ENCODE results near the gene NUTM1.
"Not testable (repeated sequence)": the region's sequence is repeated elsewhere in the genome, so short reads cannot be mapped to it uniquely, and the experiment has no call there.

The NUTM1 gene

DNA sequence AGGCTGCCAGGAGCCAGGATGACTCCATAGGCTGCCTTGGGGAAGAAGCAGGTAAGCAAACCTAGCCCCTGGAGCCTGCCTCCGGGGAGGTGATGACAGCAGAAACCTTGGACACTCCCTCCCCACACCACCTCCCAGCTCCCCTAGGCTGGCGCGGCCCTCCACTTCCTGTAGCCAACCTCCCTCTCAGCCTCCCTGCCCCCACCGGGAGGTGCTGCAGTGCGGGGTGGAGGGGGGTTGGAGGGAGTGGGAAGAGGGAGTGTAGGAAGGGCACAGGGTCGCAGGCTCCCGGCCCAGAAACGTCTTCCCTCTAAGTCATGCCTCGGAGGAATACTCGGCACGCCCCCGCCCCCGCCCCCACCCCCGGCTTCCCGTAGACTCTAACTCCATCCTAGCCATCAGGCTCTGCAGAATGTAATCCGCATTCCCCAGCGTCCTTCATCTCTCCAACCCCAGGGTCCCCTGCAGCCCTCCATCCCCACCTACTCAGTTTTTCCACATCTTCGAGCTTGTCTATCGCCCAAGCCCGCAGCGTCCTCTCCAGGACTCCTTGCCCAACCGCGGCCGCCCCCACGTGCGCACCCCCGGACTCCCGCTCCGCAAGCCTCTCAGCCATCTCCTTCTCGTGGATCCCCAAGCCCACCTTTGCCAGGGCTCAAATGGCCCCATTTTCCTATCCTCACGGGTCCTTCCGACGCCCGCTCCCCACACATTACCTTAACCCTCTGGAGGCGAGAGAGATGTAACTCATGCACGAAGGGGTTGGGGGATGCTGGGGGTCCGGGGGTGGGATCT lies 23.4 kb downstream of the NUTM1 start:
- peak; percentile 3 for DNase-seq

DNA sequence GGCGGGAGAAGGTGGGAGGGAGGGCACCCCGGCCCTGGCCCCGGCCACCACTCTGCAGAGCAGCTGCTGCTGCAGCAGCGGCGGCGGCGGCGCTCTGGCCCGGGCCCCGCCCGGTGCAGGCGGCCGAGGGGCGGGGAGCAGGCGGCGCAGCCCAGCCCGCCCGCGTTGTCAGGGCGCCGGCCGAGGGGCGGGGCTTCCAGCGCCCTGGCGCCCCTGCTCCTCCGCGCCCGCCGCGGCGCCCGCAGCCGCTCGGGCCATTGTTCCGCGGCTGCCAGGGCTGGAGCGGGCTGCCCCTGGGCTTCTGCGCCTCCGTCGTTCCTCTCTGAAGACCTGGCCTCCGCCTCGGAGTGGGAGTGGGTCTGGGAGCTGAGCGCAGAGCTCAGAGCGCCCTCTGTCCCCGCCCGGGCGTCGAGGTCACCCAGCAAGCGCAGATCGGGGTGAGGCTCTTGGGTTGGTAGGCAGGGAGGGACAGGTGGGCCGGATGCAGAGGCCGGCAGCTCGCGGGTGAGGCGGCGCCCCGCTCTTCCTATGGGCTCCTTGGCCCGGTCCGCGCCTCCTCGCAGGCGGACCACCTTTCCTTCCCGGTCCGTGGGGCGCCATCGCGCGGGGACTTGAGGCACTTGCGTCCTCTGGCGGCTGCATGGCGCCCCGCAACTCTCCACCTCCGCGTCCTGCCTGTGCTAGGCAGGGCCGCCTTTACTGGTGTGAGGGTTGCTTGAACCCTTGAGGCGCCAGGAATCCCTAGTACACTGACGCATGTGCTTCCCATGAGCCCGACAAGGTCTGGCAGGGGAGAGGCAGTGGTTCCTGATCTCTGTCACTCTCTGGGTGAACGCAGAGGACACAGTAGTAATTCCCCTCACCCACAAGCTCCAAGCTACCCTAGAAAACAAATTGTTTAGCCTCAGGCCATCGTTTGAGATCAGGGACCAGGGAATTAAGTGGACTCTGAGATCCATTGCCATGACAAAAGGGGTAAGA lies 24.3 kb downstream of the NUTM1 start, which contains the start of gene LPCAT4:
Gene LPCAT4 (minus strand): TSS at position 96 of the 981 bp plus-strand sequence. CDS start 96 bp downstream, outside the sequence.
- DNase-seq = peak; percentile 52

DNA sequence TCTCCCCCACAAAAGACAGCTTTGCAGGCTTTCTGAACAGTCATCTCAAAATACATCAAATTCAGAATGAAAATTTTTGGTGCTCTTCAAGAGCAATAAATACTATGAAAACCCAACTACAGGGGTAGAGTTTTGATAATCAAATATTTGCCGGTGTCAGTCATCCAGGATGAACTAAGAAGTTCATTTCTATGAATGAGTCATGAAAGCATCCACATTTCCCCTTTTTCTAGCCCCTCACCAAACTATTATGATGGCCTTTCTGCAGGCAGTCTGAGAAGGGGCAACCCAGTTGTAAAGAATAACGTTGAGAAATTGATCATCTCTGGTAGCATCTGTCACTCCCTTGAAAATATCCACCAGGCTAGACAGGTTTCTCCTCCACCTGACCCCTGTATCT lies 27.0 kb downstream of the NUTM1 start:
- no peak for DNase-seq

DNA sequence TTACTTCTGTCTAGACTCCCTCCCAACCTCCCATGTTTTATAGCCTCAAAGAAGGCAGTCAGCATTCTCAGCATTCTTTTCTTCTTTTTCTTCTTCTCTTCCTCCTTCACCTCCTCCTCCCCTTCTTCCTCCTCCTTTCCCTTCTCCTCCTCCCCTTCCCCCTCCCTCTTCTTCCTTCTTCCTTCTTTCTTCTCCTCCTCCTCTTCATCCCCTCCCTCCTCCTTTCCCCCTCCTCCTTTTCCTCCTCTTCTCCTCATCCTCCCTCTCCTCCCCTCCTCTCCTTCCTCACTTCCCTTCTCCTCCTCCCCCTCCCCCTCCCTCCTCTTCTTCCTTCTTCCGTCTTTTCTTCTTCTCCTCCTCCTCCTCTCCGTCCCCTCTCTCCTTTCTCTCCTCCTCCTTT lies 27.5 kb downstream of the NUTM1 start:
- DNase-seq = no peak

DNA sequence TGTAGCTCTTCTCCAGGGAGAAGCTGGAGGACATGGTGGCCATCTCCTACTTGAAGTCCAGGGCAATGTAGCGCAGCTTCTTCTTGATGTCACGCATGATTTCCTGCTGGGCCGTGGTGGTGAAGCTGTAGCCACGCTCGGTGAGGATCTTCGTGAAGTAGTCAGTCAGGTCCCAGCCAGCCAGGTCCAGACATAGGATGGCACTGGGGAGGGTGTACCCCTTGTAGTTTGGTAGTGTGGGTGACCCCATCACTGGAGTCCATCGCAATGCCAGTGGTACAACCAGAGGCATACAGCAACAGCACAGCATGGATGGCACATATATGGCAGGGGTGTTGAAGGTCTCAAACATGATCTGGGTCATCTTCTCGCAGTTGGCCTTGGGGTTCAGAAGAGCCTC lies 30.8 kb downstream of the NUTM1 start:
- no peak for DNase-seq

DNA sequence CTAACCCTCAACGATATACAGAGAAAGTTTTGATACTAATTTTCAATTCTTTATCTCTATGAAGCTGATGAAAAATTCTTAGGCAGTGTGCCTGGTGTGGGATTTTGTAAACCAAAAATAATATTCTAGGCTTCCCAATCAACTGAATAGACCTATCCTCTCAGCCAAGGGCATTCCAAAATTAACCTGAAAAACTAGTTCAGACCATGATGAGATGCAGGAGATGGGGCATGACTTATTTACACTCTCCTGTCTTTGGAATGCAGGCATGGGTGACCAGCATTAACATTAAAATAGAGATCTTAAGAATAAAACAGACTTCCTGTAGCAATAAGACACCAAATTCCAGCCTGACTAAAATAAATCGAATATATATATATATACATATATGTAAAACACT lies 31.7 kb downstream of the NUTM1 start:
- no peak for DNase-seq

DNA sequence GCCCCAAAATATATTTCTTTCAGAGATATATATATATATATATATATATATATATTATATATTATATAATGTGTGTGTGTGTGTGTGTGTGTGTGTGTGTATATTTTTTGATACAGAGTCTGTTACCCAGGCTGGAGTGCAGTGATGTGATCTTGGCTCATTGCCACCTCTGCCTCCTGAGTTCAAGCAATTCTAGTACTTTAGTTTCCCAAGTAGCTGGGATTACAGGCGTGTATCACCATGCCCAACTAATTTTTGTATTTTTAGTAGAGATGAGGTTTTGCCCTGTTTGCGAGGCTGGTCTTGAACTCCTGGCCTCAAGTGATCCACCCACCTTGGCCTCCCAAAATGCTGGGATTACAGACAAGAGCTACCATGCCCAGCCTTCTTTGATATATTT lies 32.4 kb downstream of the NUTM1 start:
- not testable (repeated sequence) for DNase-seq

DNA sequence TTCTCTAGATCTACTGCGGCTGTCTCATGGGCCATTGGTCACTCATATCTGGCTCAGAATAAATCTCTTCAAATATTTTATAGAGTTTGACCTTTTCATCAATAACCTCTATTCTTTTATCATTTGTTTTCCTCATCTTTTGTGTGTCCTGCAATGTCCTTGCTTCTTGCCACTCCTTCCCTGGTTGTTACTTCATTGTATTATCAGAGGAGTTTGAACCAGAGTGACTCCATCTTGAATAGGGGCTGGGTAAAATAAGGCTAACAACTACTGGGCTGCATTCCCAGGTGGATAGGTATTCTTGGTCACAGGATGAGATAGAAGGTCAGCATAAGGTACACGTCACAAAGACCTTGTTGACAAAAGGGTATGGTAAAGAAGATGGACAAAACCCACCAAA lies 33.7 kb downstream of the NUTM1 start:
- DNase-seq = no peak

DNA sequence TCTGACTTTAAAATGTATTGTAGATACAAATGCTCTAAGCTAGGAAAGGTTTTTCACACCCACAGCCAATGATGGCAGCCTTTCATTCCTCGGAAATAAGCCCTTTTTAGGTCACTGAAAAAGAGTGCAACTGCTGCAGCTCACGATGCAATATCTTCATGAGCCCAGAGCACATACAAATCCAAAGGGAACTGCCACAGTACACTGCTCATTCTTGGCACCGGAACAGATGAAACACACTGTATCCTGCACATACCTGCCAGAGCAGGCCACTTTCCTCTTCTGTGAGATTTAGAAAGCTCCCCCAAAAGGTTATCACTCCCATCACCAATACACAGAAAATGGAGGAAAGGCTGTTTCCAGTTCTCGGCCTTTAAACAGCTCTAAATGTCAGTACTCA lies 37.4 kb downstream of the NUTM1 start:
- DNase-seq = not testable (repeated sequence)

DNA sequence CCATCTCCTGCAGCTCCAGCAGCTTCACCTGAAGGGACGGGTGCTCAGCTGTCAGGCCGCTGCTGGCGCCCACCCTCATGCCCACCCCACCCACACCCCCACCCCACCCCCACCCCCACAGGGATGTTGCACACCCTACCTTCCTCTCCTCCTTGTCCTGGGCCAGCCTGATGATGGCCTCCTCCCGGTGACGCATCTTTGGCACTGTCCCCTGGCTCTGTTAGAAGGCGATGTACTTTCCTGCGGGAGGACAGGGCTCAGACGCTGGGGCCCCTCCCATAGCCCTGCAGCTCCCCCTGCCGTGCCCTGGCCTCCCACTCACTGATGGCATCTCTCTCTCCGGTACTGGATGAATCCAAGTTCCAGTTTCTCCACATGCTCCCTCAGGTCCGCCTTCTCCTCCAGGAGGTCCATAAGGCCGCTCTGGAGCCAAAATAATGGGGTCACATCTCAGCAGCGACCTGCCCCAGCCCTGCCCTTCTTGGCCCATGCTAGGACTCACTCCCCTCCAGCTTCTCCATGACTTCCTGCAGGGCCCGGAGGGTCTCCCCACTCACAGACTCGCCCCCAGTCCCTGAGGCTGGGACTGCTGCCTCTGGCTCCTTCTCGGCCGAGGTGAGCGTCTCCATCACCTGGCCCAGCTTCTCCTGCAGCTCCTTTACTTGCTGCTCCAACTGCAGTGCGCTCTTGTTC lies 38.9 kb downstream of the NUTM1 start:
- not testable (repeated sequence) for DNase-seq

DNA sequence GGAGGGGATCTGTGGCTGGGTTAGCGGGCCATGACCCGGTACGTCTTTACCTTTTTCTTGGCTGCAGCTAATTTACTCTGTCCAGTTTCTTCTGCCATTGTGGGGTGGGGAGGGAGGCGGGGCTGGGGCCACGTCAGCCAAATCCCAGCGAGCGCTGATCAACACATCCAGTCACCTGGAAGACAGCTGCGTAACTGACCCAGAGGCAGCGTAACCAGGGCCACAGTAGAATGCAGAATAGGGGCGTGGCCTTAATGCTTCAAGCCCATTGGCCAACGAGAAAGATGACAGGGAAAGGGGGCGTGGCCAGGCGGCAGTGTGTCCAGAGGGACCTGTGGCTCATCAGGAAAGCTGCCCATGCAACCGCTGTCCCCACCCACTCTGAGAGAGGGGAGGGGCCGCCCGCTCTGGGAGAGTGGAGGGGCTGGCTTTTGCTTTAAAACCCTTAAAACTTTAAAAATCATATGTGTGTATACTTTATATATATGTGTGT lies 46.5 kb downstream of the NUTM1 start:
- not testable (repeated sequence) for DNase-seq

DNA sequence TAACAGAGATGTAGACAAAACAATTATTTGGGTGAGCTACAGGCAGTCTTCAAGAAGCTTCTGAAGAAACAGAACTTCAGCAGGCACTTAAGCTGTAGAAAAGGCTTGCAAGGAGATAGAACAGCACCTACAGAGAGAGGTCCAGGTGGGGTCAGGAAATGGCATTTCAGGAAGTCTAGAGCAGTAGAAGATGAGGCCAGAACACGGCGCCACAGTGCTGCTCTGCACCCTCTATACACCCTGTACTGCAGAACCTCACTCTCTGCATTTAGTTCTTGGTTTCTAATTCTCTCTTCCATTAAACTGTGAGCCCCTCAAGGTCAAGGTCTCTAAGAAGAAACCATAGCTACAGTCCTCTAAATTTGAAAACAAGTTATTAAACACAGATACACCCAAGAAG lies 49.9 kb downstream of the NUTM1 start:
- DNase-seq = not testable (repeated sequence)

DNA sequence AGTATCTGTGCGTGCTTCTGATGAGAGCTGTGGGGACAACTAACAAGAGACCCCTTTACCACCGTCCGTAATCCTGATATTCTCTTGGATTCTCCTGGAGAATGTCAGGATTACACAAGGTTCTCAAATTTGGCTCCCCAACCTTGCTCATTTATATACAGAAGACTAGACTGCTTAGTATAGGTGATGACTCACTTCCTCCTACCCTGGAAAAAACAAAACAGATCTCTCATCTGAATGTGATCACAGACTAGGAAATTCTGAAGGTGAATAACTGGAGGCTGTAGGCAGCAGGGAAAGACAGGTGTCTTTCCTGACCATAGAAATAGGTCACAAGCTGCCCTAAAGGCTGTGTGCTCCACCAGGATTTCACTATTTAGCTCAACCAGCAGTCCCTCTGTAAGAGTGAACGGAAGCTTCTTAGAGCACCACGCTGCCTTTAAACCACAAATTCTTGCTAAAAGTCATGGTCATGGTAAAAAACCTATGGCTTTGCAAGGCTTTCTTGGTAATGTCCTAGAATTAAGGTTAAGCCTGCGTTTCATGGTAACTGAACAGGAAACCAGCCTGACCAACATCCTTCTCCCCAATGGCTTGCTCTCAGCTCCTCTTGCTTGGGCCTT lies 54.6 kb downstream of the NUTM1 start:
- DNase-seq = not testable (repeated sequence)

DNA sequence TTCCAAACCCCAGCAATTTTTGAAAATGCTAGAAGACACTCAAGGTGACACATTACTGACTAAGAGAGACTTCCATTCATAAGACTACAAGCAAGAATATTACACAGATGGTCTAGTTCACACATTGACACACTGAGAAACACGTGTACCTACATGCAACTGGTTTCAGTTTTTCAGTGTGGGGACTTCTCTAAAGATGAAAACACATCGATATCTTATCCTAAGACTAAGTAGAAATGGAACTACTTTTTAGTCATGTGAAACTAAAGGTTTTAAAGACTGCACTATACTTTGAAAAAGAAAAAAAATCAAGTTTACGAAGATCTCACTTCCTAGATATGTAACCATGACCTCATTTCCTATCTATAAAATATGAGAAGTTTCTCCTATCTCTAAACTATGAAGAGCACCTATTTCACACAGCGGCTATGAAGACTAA lies 60.1 kb downstream of the NUTM1 start:
- not testable (repeated sequence) for DNase-seq

DNA sequence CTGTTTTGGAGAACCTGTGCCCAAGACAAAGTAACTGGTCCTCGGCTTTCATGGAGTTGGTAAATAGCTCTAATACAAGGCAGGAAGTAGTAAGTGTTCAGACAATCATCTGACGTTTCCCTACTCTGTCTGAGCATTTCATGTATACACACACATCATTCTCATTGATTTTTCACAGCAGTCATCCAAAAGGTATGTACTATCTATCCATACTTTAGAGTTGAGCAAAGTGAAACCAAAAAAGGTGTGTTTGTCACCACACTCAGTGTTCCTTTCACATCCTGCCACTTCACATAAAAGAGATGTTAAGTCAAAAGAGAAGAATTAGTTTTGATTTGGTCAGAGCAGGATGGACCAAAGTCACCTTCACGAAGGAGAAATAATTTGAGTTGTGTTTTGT lies 60.8 kb downstream of the NUTM1 start:
- DNase-seq = not testable (repeated sequence)

Data from NCI-H1694 (cell line).